Measurements from ENCODE around the gene TM9SF3. TPM values are rescaled to one million over a fixed set of nuclear protein-coding genes. Genes with fewer than 3 reads are reported as not detected.

TM9SF3 gene
- total and polyA plus RNA-seq, 2 donors (not counting 1 experiment from before 2014, with no cell fraction given) = 6.9 to 63.4 TPM

DNA sequence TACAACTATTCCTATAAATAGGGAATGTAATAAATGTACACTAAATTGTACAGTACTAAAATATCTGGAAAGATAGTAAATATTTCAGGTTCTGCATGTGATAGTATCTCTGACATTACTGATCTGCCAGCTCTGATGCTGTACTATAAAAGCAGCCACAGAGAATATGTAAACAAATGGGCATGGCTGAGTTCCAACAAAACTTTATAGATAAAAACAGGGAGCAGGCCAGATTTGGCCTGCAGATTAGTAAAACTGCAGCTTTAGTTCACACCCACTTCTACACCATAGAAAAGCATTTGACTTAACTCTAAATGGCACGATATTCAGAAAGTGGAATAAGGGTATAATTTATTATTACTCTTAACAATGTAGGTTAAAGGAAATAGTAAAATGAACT lies 54.3 kb downstream of the TM9SF3 start:
- no peak overlapping the region for H3K4me3 Mint-ChIP-seq
- no peak overlapping the region for H3K27ac ChIP-seq (ENCODE audit: low read length in 2 of 2)
- POLR2A ChIA-PET = no interaction called here
- H3K4me2 ChIP-seq (replicated peaks; ENCODE audit: low read depth, low read length, poor library complexity, severe bottlenecking) = no peak overlapping the region
- no peak for ATAC-seq (ENCODE audit: low read depth)
- peaks cover 11% of the 10 kb centered on the region for H3K4me1 Mint-ChIP-seq
- H3K27ac Mint-ChIP-seq = no peak overlapping the region
- no peaks in the 10 kb centered on the region for H3K9me3 Mint-ChIP-seq (ENCODE audit: insufficient read depth)
- H4K20me1 ChIP-seq (ENCODE audit: control insufficient read depth, insufficient read depth, low read length, poor library complexity, severe bottlenecking) = peaks cover 34% of the 10 kb centered on the region
- peaks cover 24% of the 10 kb centered on the region for H3K79me2 ChIP-seq (ENCODE audit: control insufficient read depth, insufficient read depth, low read length)
- no peak overlapping the region for H2AFZ ChIP-seq (ENCODE audit: insufficient read depth, low read depth, low read length, poor library complexity, severe bottlenecking)
- peaks cover 0 to 5% of the 10 kb centered on the region in 2 donors for H3K4me1 ChIP-seq (ENCODE audit: control insufficient read depth in 2 of 2, insufficient read depth in 2 of 2, low read length in 2 of 2)
- no peak for TF ChIP-seq EZH2 (IDR thresholded peaks at IDR 0.05; ENCODE audit: borderline replicate concordance, insufficient read depth, low read depth, low read length, poor library complexity, severe bottlenecking)
- TF ChIP-seq, protein P1, sequence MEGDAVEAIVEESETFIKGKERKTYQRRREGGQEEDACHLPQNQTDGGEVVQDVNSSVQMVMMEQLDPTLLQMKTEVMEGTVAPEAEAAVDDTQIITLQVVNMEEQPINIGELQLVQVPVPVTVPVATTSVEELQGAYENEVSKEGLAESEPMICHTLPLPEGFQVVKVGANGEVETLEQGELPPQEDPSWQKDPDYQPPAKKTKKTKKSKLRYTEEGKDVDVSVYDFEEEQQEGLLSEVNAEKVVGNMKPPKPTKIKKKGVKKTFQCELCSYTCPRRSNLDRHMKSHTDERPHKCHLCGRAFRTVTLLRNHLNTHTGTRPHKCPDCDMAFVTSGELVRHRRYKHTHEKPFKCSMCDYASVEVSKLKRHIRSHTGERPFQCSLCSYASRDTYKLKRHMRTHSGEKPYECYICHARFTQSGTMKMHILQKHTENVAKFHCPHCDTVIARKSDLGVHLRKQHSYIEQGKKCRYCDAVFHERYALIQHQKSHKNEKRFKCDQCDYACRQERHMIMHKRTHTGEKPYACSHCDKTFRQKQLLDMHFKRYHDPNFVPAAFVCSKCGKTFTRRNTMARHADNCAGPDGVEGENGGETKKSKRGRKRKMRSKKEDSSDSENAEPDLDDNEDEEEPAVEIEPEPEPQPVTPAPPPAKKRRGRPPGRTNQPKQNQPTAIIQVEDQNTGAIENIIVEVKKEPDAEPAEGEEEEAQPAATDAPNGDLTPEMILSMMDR (IDR thresholded peaks at IDR 0.05) = no peak
- CTCF ChIA-PET = interaction anchor here (0.9 to 1.2 kb wide), 2 partner anchors 13 to 136 kb away, joined by 3 read pairs; no protein-coding TSS in a partner anchor
- no CpG with 5 or more reads among the region's 1 CpG for WGBS (ENCODE audit: insufficient coverage)
- H3K36me3 ChIP-seq (replicated peaks in 1 of 2; ENCODE audit: control extremely low read depth in 1 of 2, control insufficient read depth in 1 of 2, extremely low read depth in 1 of 2, insufficient read depth in 2 of 2, low read length in 1 of 2) = peaks cover 1 to 45% of the 10 kb centered on the region in 2 experiments
- no peak for DNase-seq
- H3K9ac ChIP-seq (ENCODE audit: low read length) = no peak overlapping the region
- no peaks in the 10 kb centered on the region for H3K9me3 ChIP-seq (ENCODE audit: control extremely low read depth in 1 of 3, control insufficient read depth in 2 of 3, insufficient read depth in 1 of 3, low read length in 2 of 3)
- intact Hi-C loops (cut with micrococcal nuclease) = no loop called here
- H3K4me3 ChIP-seq (ENCODE audit: control extremely low read depth in 1 of 5, extremely low read depth in 1 of 5, insufficient read depth in 1 of 5, low read depth in 2 of 5, low read length in 4 of 5) = no peak overlapping the region
- no peaks in the 10 kb centered on the region for H3K27me3 Mint-ChIP-seq
- no peaks in the 10 kb centered on the region for H3K27me3 ChIP-seq (replicated peaks in 1 of 4; ENCODE audit: control extremely low read depth in 1 of 4, control insufficient read depth in 3 of 4, insufficient read depth in 4 of 4, low read length in 3 of 4)

DNA sequence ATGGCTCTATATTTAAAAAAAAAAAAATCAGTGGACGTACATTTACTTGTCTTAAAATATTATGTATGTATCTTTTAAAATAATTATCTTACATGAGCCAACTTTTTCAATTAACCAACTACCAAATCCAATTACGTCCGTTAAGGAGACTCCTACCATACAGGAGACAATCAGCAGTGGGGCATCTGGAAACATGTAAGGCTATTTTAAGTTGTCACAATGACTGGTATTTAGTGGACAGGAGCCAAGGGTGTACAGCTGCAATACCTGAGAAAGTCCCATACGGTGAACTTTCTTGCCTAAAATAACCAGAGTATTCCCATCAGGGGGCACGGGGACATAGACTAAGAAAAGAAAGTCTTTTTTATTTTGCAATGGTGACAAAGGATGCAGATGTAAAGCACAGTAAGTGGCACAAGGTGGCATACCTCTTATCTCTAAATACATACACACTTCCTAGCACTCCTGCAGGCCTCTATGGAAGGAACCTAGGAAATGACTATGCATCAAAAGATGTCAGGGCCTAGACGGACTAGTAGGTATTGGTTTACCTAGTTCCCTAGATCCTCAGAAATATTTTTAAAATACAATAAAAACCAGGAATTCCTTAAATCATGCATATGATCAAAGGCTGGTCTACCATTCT lies 57.1 kb downstream of the TM9SF3 start:
- H2AFZ ChIP-seq (ENCODE audit: insufficient read depth, low read depth, low read length, poor library complexity, severe bottlenecking) = no peak overlapping the region
- H3K4me1 ChIP-seq (ENCODE audit: control insufficient read depth in 2 of 2, insufficient read depth in 2 of 2, low read length in 2 of 2) = no peaks in the 10 kb centered on the region
- no peak for DNase-seq
- H3K4me3 ChIP-seq (ENCODE audit: control extremely low read depth in 1 of 5, extremely low read depth in 1 of 5, insufficient read depth in 1 of 5, low read depth in 2 of 5, low read length in 4 of 5) = no peak overlapping the region
- CTCF ChIA-PET = no interaction called here
- H3K27ac ChIP-seq (ENCODE audit: low read length in 2 of 2) = no peak overlapping the region
- WGBS (ENCODE audit: insufficient coverage) = no CpG with 5 or more reads among the region's 6 CpGs
- peaks cover 9% of the 10 kb centered on the region for H4K20me1 ChIP-seq (ENCODE audit: control insufficient read depth, insufficient read depth, low read length, poor library complexity, severe bottlenecking)
- peaks cover 15% of the 10 kb centered on the region for H3K79me2 ChIP-seq (ENCODE audit: control insufficient read depth, insufficient read depth, low read length)
- no peak overlapping the region for H3K4me2 ChIP-seq (replicated peaks; ENCODE audit: low read depth, low read length, poor library complexity, severe bottlenecking)
- no peak overlapping the region for H3K27ac Mint-ChIP-seq
- H3K9me3 Mint-ChIP-seq (ENCODE audit: insufficient read depth) = no peaks in the 10 kb centered on the region
- H3K9me3 ChIP-seq (ENCODE audit: control extremely low read depth in 1 of 3, control insufficient read depth in 2 of 3, insufficient read depth in 1 of 3, low read length in 2 of 3) = no peaks in the 10 kb centered on the region
- H3K4me3 Mint-ChIP-seq = no peak overlapping the region
- POLR2A ChIA-PET = no interaction called here
- H3K27me3 ChIP-seq (replicated peaks in 1 of 4; ENCODE audit: control extremely low read depth in 1 of 4, control insufficient read depth in 3 of 4, insufficient read depth in 4 of 4, low read length in 3 of 4) = no peaks in the 10 kb centered on the region
- no peak for ATAC-seq (ENCODE audit: low read depth)
- TF ChIP-seq, protein P1 (IDR thresholded peaks at IDR 0.05) = no peak
- no peak for TF ChIP-seq EZH2 (IDR thresholded peaks at IDR 0.05; ENCODE audit: borderline replicate concordance, insufficient read depth, low read depth, low read length, poor library complexity, severe bottlenecking)
- no peaks in the 10 kb centered on the region for H3K4me1 Mint-ChIP-seq
- H3K27me3 Mint-ChIP-seq = no peaks in the 10 kb centered on the region
- no peak overlapping the region for H3K9ac ChIP-seq (ENCODE audit: low read length)
- intact Hi-C loops (cut with micrococcal nuclease) = no loop called here
- peaks cover 4 to 66% of the 10 kb centered on the region in 2 experiments for H3K36me3 ChIP-seq (replicated peaks in 1 of 2; ENCODE audit: control extremely low read depth in 1 of 2, control insufficient read depth in 1 of 2, extremely low read depth in 1 of 2, insufficient read depth in 2 of 2, low read length in 1 of 2)
